DMS 273 treated with DMSO at 0.1 percent for 48 hours (cell line): ENCODE measurements around the gene ZNF629.

Source experiments
- DNase-seq: peaks from one replicate; lab custom pipeline; 2025; lab: John Stamatoyannopoulos, UW

ZNF629 gene

DNA sequence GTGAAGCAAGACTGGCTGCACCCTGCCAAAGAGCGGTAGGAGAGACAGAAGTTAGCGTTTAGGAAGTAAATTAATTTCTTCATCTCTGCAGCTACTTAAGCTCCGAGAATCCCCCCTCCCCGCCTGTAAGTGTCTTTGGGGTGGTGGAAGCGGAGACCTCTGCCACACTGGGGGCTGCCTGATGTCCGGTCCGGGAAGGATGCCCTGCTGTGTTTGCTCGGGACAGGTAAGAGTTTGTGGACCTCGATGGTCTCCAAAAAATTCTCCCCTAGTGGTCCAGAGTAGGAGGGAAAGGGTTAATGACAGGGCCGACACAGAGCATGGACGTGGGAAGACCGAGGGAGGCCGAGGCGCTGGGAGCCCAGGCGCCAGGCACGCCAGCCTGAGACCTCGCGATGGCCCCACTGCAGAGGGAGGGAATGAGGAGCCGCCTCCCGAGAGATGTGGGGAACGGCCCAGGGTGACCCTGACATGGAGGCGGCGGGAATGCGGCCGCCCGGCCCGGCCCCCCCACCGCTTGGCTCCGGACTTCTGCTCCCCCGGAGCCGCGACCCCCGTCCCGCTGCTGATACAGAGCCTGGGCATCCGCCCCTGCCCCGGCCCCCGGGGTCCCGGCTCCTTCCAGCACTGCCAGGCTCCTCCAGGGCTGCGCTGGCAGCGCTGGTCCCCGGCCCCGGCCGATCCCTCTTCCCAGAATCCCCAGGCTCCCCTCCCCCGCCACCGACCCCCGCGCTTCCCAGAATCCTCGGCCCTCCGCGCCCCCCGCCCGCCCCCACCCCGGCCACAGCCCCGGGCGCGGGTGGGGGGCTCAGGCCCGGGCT, 680 bp downstream of the ZNF629 start:
- no peak for DNase-seq

DNA sequence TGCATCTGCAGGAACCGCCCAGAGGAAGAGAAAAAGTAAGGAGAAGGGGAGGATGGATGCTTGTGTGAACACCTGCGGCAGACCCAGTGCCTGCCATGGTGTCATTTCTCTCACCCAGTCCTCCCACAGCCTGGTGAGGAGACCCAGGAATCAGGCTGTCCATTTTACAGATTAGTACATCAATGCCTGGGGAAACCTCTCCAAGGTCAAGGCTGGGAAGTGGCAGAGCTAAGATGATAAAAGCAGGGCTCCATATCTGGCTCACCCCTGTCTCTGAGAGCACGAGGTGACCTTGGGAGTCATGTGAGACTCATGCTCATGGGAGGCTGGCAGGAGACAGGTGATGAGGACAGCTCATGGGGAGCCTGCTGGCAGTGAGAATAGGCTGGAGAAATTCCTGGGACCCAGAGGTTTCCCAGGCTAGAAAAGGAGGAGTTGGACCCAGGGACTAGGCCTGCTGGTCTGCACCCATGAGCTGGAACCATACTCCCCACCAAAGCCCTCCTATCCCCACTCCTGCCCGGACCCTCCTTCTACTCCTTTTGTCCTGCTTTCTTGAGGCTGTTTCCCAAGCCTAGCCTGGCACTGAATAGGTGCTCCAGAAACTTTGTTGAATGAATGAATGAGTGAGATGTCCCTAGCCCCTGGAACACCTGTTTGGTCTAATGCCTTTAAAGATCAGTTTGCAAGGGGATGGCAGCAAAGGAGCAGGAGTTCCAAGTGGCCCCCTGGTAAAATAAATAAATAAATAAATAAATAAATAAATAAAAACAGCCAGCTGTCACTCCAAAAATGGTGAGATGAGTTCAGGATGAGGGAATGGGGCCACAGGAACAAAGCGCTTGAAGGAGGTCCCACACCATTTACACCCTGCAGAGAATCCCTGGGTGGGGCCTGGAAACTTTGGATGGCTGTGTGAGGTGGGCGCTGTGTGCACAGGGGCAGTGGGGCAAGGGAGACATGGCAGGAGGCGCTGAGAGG, 1.6 kb downstream of the ZNF629 start:
- DNase-seq, result no peak

DNA sequence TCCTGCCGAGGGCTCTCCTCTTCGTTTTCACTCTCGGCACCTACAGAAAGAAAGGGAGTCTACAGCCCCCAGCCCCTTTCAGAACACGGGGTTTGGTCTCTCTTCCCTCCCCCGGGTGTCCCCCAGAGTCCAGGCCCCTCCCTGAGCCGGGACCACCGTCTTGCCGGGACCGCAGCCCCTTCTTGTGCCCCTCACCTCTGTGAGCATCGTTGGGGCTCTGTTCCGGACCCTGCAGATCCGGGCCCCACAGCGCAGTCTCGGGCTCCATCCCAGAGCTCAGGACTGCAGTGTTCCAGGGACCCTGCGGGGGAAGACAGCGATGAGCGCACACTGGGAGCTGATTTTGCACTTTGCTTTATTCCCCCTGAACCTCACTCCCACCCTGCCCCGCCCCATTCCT, 2.8 kb downstream of the ZNF629 start:
- no peak for DNase-seq

DNA sequence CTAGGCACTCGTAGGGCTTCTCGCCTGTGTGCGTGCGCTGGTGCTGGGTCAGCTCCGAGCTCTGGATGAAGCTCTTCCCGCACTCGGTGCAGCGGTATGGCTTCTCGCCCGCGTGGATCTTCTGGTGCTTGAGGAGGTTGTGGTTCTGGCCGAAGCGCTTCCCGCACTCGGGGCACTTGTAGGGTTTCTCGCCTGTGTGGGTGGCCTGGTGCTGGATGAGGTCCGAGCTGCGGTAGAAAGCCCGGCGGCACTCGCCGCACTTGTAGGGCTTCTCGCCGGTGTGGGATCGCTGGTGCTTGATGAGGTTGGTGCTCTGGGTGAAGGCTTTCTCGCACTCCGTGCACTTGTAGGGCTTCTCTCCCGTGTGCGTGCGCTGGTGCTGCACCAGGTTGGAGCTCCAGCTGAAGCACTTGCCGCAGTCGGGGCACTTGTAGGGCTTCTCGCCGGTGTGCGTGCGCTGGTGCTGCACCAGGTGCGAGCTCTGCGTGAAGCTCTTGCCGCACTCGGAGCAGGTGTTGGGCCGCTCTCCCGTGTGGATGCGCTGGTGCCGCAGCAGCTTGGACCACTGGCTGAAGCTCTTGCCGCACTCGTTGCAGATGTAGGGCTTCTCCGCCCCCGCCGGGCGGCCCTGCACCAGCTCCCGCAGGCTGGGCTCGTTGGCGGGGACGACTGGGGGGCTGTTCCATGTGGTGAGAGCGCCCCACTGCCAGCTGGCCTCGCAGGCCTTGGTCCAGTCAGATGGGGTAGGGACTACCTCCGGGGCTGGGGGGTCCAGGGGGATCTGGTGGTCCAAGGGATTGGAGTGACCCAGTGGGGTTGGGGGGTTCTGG, 3.5 kb downstream of the ZNF629 start:
- DNase-seq, result no peak

DNA sequence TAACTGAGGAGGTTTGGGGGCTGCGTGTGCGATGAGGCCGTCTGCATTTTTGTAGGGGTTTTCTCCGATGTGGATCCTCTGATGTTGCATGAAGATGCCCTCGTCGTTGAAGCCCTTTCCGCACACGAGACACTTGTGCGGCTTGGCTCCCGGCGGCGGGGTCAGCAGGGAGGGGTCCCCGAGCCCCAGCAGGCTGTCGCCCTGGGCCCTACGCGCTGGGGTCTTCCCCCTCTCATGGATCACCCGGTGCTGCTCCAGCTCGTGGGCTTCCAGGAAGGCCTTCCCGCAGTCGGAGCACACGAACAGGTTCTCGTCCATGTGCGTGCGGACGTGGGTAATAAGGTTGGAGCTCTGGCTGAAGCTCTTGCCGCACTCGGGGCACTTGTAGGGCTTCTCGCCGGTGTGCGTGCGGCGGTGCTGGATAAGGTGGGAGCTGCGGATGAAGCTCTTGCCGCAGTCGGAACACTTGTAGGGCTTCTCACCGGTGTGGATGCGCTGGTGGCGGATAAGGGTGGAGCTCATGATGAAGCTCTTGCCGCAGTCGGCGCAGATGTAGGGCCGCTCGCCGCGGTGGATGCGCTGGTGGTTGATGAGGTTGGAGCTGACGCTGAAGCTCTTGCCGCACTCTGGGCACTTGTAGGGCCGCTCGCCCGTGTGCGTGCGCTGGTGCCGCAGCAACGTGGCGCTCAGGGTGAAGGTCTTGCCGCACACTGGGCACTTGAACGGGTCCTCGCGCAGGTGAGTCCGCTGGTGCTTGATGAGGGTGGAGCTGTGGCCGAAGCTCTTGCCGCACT, 4.3 kb downstream of the ZNF629 start:
- no peak for DNase-seq

DNA sequence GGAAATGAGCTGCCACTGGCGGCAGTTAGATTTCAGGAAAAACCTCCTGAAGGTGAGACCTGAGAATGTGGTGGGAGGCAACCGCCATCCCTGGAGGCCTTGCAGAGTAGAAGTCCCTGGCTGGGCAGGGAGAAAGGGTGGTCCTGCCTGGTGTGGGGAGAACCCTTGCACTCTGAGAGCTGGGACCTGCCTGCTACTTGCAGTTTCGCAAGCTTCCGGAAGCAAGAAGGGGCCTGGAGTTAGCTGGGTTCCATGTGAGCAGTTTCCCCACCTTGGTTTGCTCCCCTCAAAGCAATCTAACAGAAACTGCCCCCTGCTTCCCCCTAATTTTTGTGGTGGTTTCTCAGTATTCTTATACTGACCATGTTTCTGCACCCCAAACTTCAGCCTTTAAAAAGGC, 6.5 kb downstream of the ZNF629 start:
- DNase-seq, result no peak

DNA sequence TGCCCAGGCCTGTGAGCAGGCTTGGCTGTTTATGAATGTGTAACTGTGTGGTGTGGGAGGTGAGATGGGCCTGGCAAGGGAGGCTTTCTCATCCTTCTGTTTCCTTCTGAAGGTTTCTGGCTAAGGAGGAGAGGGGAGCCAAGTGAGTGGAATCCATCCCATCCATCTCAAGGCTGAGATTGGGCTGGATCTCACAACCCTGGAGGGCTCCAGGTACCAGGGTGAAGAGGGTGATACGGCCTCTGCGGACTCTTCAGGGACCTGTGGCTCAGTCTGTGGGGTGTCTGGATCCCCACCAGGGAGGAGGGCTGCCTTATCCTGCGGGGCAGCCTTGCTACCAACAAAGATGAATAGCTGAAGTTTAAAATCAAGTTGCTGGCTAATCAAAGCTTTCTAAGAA, 7.0 kb downstream of the ZNF629 start:
- DNase-seq, result no peak

DNA sequence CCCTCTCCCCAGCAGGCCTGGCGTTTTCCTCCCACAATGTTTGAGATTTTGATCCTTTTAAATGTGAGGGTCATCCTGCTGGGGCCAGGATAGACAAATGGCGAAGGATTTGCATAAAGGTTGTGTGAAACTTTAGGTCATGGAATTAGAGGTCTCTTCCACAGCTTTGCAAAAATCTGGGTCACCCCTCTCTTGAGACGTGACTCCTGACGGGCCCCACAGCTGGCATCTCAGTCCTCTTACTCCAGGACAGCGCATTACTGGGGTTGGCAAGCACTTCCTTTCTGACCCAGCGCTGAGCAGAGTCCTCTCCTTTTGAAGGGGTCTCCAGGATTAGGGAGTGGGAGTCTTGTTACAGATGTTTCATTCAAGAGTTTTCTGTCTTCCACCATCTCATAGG, 7.4 kb downstream of the ZNF629 start:
- no peak for DNase-seq

DNA sequence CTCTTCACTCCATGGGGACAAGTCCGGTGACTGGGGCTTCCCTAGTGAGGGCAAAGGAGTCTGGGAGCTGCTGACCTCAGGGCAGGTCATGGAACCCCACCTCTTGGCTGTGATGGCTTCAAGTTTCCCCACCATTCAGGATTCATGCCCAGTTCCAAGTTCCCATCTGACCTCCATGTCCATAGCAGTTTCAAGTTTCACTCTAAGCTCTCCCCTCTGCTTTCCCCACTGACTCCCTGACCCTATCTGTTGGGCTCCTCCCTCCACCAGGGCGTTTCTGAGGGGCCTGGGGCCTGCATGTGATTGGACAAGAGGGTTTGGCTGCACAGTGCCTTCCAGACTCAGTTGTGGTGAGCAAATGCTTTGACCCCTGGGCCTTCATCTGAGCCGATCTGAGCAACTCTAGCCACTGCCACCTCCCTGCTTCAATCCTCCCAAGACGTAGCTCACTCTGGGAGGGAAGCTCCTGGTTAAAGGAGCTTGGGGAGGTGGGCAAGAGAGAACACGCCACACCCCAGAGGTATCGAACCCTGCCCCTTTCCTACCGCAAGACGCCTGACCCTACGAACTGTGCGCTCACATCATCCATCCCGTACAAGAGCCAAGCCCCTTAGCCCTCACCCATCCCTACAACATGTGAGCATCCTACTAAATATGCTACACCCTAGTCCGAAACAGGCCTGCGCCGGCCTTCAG, 8.3 kb downstream of the ZNF629 start:
- DNase-seq, result no peak

DNA sequence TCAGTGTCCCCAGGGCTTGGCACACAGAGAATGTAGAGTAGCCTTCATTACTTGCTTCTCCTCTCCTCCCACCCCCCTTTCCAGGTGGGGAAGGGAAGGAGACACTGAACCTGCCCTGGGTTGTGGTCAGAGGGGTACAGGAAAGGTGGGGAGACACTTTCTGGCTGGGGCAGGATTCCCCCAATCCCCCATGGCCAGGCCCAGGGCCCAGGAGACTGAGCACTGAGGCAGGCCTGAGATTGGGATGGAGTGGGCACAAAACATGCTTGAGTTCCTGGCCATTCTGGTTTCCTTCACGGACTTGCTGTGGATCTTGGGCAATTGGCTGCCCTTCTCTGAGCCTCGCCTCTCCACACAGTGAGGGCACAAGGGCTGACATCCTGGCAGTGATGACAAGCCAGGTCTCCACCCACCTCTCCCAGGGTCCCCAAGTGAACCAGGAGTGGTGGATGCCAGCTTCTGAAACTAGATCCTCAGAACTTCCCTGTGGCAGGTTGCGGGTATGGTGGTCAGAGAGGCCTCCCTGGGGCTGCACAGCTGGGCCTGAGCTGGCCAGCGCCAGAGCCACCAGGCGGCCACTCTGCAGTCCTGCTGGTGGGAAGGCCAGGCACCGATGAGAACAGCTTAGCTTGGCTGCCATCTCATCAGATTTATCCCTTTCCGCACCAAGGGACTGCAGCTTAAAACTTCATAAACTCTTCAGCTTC, 9.3 kb downstream of the ZNF629 start:
- DNase-seq, result no peak

DNA sequence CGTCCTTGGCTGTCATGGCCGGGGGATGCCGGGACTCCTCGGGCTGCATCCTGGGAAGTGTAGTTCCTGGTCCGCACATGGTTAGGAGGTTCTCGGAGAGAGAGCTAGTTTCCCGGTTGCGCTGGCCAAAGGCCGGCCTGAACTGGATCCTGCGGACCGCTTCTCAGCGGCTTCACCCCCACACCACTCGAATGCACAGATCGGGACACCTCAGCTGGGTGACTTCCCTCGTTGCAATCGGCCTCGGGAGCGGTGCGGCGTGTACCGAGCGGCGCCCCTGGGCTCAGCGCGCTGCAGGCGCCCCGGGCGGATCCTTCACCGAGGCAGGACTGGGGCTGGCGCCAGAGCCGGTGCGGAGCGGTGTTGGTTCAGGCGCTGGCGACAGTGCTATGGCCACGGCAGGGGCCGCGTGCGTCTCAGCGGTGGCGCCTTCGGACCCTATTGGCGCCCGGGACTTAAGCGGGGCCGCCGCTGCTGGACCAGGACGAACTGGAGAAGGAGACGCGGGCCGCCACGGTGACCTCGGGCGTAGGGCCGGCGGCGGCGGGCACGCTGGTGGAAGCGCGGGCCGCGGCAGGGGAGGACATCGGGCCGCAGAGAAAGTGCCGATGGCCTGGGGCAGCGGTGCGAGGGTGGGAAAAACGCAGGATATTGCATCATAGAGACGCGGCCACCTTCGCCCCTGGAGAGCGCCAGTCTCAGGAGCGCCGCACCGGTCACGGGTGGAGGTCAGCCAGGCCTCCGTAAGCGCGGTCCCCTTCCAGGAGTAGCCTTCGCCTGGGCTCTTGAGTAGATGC, 11.4 kb downstream of the ZNF629 start:
- peak; percentile 60 for DNase-seq

DNA sequence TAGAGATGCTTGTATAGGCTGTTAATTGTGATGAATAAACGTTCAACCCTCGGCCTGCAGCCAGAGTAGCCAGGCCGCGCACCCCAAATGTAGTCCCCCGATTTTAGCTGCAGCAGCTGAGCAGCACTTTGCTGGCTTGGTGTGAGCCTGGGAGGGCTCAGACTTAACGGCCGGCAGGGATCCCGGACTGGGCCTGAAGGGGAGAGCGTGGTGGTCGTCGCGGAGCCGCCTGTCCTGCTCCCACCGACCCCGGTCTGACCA, 11.9 kb downstream of the ZNF629 start:
- DNase-seq, result no peak

DNA sequence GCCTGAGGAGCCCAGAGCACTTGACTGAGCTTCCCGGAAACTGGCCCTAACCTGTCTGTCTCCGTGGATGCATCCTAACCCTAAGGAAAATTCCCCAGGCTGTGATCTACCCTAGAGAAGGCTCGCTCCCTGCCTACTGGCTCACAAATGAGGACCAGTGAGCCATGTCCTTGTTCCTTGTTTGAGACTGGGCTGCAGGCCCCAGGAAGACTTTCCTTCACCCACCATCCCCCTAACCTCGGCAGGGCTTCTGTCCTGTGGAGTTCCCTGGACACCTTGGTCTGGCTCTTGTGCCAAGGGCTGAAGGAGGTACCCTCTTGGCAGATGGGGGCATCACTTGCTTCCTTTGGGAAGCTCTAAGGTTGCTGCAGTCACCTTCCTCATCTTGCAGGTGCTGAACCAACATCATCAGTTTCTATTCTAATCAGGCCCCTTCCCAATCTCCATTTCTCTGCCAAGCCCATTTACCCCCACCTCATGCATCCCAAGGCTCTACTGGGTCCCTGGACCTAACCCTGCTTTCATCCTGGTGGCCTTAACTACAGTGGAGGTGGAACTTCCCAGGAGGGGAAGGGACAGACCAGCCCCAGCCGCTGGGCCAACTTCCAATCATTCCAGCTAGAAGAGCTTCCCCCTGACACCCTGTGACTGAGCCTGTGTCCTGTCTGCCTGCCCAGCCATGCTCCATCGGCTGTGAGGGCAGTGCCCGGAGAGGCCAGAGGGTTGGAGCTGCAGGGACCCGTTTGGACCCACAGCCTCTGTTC, 12.5 kb downstream of the ZNF629 start:
- no peak for DNase-seq

DNA sequence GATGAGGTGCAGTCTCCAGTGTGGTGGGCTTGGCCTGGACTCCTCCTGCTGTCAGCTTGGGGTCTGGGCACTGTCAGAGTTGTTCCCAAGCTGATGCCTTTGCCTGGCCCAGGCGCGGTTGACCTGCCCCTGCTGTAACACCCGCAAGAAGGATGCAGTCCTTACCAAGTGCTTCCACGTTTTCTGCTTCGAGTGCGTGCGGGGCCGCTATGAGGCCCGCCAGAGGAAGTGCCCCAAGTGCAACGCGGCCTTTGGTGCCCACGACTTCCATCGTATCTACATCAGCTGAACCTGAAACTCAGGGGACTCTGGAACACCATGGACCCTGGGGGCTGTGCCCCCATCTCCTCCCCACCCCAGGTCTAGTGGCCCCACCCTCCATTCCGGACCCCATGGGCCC, 13.2 kb downstream of the ZNF629 start:
- DNase-seq, result no peak

DNA sequence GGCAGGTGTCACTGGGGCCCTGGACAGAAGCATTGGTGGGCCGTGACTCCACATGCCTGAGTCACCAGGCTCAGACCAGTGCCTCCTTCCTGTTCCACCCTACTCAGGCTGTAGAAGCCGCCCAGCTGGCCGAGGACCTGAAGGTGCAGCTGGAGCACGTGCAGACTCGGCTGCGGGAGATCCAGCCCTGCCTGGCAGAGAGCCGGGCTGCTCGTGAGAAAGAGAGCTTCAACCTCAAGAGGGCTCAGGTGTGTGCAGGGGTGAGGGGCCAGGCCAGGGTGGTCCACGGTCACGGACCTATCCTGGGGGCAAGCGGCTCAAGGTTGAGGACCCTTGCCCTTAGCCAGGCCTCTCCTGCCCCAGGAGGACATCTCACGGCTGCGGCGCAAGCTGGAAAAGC, 15.3 kb downstream of the ZNF629 start:
- DNase-seq, result no peak

DNA sequence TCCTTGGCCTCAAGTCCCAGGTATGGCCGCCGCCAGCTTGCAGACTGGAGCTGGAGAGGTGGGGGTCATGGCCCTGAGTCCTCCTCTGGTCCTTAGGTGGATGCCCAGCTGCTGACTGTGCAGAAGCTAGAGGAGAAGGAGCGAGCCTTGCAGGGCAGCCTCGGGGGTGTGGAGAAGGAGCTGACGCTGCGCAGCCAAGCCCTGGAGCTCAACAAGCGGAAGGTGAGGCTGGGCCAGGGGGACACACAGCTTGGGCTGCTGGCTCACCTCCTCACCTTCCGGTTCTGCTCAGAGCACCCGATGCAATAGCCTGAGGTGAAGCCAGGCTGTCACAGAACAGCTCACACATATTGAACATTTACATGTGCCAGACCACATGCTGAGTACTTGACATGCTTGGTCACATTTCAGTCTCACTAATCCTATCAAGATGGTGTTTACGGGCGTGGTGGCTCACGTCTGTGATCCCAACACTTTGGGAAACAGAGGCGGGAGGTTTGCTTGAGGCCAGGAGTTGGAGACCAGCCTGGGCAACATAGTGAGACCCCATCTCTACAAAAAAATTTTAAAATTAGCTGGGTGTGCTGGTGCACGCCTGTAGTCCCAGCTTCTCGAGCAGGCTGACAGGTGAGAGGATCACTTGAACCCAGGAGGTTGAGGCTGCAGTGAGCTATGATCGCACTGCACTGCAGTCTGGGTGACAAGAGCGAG, 17.5 kb downstream of the ZNF629 start:
- no peak for DNase-seq

DNA sequence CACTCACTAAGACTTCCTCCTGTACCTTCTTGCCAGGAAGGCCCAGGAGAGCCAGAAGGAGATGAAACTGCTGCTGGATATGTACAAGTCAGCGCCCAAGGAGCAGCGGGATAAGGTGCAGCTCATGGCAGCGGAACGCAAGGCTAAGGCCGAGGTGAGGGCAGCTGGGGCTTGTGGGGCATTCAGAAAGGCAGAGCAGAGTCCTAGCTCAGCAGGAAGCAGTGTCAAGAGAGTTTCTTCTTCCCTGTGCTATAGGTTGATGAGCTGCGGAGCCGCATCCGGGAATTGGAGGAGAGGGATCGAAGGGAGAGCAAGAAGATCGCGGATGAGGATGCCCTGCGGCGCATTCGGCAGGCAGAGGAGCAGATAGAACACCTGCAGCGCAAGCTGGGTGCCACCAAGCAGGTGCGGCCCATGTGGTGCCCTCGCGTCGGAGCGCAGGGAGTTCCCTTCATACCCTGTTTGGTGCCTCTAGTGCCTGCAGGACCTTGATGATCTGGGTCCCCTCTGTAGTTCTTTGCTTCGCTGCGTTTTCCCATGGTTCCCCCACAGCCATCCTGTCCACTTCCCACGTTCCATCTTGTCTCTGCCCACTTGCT, 18.3 kb downstream of the ZNF629 start:
- no peak for DNase-seq
